Measurements from ENCODE around the gene ORMDL1. TPM values are rescaled to one million over a fixed set of nuclear protein-coding genes. Genes with fewer than 3 reads are reported as not detected.
A peak's percentile ranks its signal among the peaks of the same experiment; 100 is the strongest.

Gene ORMDL1
- polyA plus RNA-seq, 4 donors: 44.8 to 81.8 (median 57.5) TPM

- DNase-seq (no peak), FAIRE-seq (no peak)
- no peaks in the 10 kb centered on the region for H3K4me1 ChIP-seq (ENCODE audit: control insufficient read depth in 3 of 3, insufficient read depth in 2 of 3, low read depth in 1 of 3, low read length in 2 of 3)
- 94 to 100% (median 100%) methylated on average over 1 of the region's 1 CpG for WGBS, 3 donors
- H3K27ac ChIP-seq (ENCODE audit: low read depth in 1 of 3, low read length in 2 of 3): no peak overlapping the region
- no peak overlapping the region for H3K4me3 ChIP-seq (ENCODE audit: low read depth in 1 of 3, low read length in 3 of 3)
- no peaks in the 10 kb centered on the region for H3K9me3 ChIP-seq (ENCODE audit: control insufficient read depth in 2 of 2, insufficient read depth in 1 of 2, low read depth in 1 of 2, low read length in 1 of 2)
- peaks cover 3 to 15% (median 4%) of the 10 kb centered on the region in 3 donors for H3K36me3 ChIP-seq (ENCODE audit: control insufficient read depth in 3 of 3, insufficient read depth in 2 of 3, low read depth in 1 of 3, low read length in 3 of 3)
- H3K27me3 ChIP-seq (ENCODE audit: control insufficient read depth in 3 of 3, insufficient read depth in 3 of 3, low read length in 3 of 3): no peaks in the 10 kb centered on the region
Observed at GRCh38 chr2:189794310-189794709, 10.2 kb upstream of the ORMDL1 start.

GRCh38 chr2:189791338-189792042, 7.4 kb upstream of the ORMDL1 start:
- Histone ChIP-seq H3K27ac (ENCODE audit: low read depth in 1 of 3, low read length in 2 of 3) (no peak overlapping the region), H3K4me3 (ENCODE audit: low read depth in 1 of 3, low read length in 3 of 3) (peak overlapping the region in 1 of 3 donors; percentile 15), H3K27me3 (ENCODE audit: control insufficient read depth in 3 of 3, insufficient read depth in 3 of 3, low read length in 3 of 3) (no peaks in the 10 kb centered on the region), H3K36me3 (ENCODE audit: control insufficient read depth in 3 of 3, insufficient read depth in 2 of 3, low read depth in 1 of 3, low read length in 3 of 3) (peaks cover 3 to 15% (median 4%) of the 10 kb centered on the region in 3 donors), H3K4me1 (ENCODE audit: control insufficient read depth in 3 of 3, insufficient read depth in 2 of 3, low read depth in 1 of 3, low read length in 2 of 3) (no peaks in the 10 kb centered on the region), H3K9me3 (ENCODE audit: control insufficient read depth in 2 of 2, insufficient read depth in 1 of 2, low read depth in 1 of 2, low read length in 1 of 2) (no peaks in the 10 kb centered on the region)
- WGBS, 3 donors: 65 to 79% (median 65%) methylated on average over 12 of the region's 12 CpGs
- FAIRE-seq (no peak), DNase-seq (peak in 1 of 2 donors; percentile 39)

GRCh38 chr2:189783451-189783926, 650 bp downstream of the ORMDL1 start:
- DNase-seq (peak in 1 of 2 donors; percentile 33), FAIRE-seq (no peak)
- WGBS, 3 donors: 0% methylated on average over 17 of the region's 17 CpGs
- Histone ChIP-seq H3K27me3 (ENCODE audit: control insufficient read depth in 3 of 3, insufficient read depth in 3 of 3, low read length in 3 of 3) (no peaks in the 10 kb centered on the region), H3K36me3 (ENCODE audit: control insufficient read depth in 3 of 3, insufficient read depth in 2 of 3, low read depth in 1 of 3, low read length in 3 of 3) (peaks cover 0 to 11% (median 3%) of the 10 kb centered on the region in 3 donors), H3K9me3 (ENCODE audit: control insufficient read depth in 2 of 2, insufficient read depth in 1 of 2, low read depth in 1 of 2, low read length in 1 of 2) (no peaks in the 10 kb centered on the region), H3K27ac (ENCODE audit: low read depth in 1 of 3, low read length in 2 of 3) (peak overlapping the region; percentile 88 to 97 (median 93)), H3K4me3 (ENCODE audit: low read depth in 1 of 3, low read length in 3 of 3) (peak overlapping the region; percentile 79 to 84 (median 81)), H3K4me1 (ENCODE audit: control insufficient read depth in 3 of 3, insufficient read depth in 2 of 3, low read depth in 1 of 3, low read length in 2 of 3) (peaks cover 0 to 6% (median 4%) of the 10 kb centered on the region in 3 donors)

GRCh38 chr2:189782221-189782671, 1.9 kb downstream of the ORMDL1 start:
- Histone ChIP-seq H3K27me3 (ENCODE audit: control insufficient read depth in 3 of 3, insufficient read depth in 3 of 3, low read length in 3 of 3) (no peaks in the 10 kb centered on the region), H3K36me3 (ENCODE audit: control insufficient read depth in 3 of 3, insufficient read depth in 2 of 3, low read depth in 1 of 3, low read length in 3 of 3) (peaks cover 0 to 17% (median 3%) of the 10 kb centered on the region in 3 donors), H3K4me1 (ENCODE audit: control insufficient read depth in 3 of 3, insufficient read depth in 2 of 3, low read depth in 1 of 3, low read length in 2 of 3) (peaks cover 0 to 6% (median 4%) of the 10 kb centered on the region in 3 donors), H3K4me3 (ENCODE audit: low read depth in 1 of 3, low read length in 3 of 3) (peak overlapping the region in 1 of 3 donors; percentile 11), H3K9me3 (ENCODE audit: control insufficient read depth in 2 of 2, insufficient read depth in 1 of 2, low read depth in 1 of 2, low read length in 1 of 2) (no peaks in the 10 kb centered on the region), H3K27ac (ENCODE audit: low read depth in 1 of 3, low read length in 2 of 3) (no peak overlapping the region)
- WGBS, 3 donors: 49 to 55% (median 54%) methylated on average over 4 of the region's 4 CpGs
- FAIRE-seq: no peak
- DNase-seq: peak in 1 of 2 donors; percentile 16

GRCh38 chr2:189772212-189772611, 11.9 kb downstream of the ORMDL1 start:
- FAIRE-seq (no peak), DNase-seq (no peak)
- H3K27ac ChIP-seq (ENCODE audit: low read depth in 1 of 3, low read length in 2 of 3): no peak overlapping the region
- H3K27me3 ChIP-seq (ENCODE audit: control insufficient read depth in 3 of 3, insufficient read depth in 3 of 3, low read length in 3 of 3): no peaks in the 10 kb centered on the region
- WGBS, 3 donors: 53 to 78% (median 62%) methylated on average over 1 of the region's 1 CpG
- peaks cover 5 to 7% (median 5%) of the 10 kb centered on the region in 3 donors for H3K36me3 ChIP-seq (ENCODE audit: control insufficient read depth in 3 of 3, insufficient read depth in 2 of 3, low read depth in 1 of 3, low read length in 3 of 3)
- no peak overlapping the region for H3K4me3 ChIP-seq (ENCODE audit: low read depth in 1 of 3, low read length in 3 of 3)
- H3K9me3 ChIP-seq (ENCODE audit: control insufficient read depth in 2 of 2, insufficient read depth in 1 of 2, low read depth in 1 of 2, low read length in 1 of 2): no peaks in the 10 kb centered on the region
- H3K4me1 ChIP-seq (ENCODE audit: control insufficient read depth in 3 of 3, insufficient read depth in 2 of 3, low read depth in 1 of 3, low read length in 2 of 3): no peaks in the 10 kb centered on the region

GRCh38 chr2:189770590-189771322, 13.4 kb downstream of the ORMDL1 start:
- FAIRE-seq (no peak), DNase-seq (peak in 1 of 2 donors; percentile 10)
- H3K9me3 ChIP-seq (ENCODE audit: control insufficient read depth in 2 of 2, insufficient read depth in 1 of 2, low read depth in 1 of 2, low read length in 1 of 2): no peaks in the 10 kb centered on the region
- H3K36me3 ChIP-seq (ENCODE audit: control insufficient read depth in 3 of 3, insufficient read depth in 2 of 3, low read depth in 1 of 3, low read length in 3 of 3): peaks cover 5 to 10% (median 5%) of the 10 kb centered on the region in 3 donors
- no peaks in the 10 kb centered on the region for H3K4me1 ChIP-seq (ENCODE audit: control insufficient read depth in 3 of 3, insufficient read depth in 2 of 3, low read depth in 1 of 3, low read length in 2 of 3)
- WGBS, 3 donors: 64 to 71% (median 71%) methylated on average over 6 of the region's 6 CpGs
- no peaks in the 10 kb centered on the region for H3K27me3 ChIP-seq (ENCODE audit: control insufficient read depth in 3 of 3, insufficient read depth in 3 of 3, low read length in 3 of 3)
- no peak overlapping the region for H3K27ac ChIP-seq (ENCODE audit: low read depth in 1 of 3, low read length in 2 of 3)
- no peak overlapping the region for H3K4me3 ChIP-seq (ENCODE audit: low read depth in 1 of 3, low read length in 3 of 3)

GRCh38 chr2:189763908-189764661, 20.1 kb downstream of the ORMDL1 start:
- Histone ChIP-seq H3K9me3 (ENCODE audit: control insufficient read depth in 2 of 2, insufficient read depth in 1 of 2, low read depth in 1 of 2, low read length in 1 of 2) (no peaks in the 10 kb centered on the region), H3K4me1 (ENCODE audit: control insufficient read depth in 3 of 3, insufficient read depth in 2 of 3, low read depth in 1 of 3, low read length in 2 of 3) (no peaks in the 10 kb centered on the region), H3K36me3 (ENCODE audit: control insufficient read depth in 3 of 3, insufficient read depth in 2 of 3, low read depth in 1 of 3, low read length in 3 of 3) (peaks cover 0 to 4% (median 0%) of the 10 kb centered on the region in 3 donors), H3K4me3 (ENCODE audit: low read depth in 1 of 3, low read length in 3 of 3) (no peak overlapping the region), H3K27ac (ENCODE audit: low read depth in 1 of 3, low read length in 2 of 3) (no peak overlapping the region), H3K27me3 (ENCODE audit: control insufficient read depth in 3 of 3, insufficient read depth in 3 of 3, low read length in 3 of 3) (no peaks in the 10 kb centered on the region)
- 81 to 91% (median 88%) methylated on average over 4 of the region's 4 CpGs for whole genome bisulfite sequencing, 3 donors
- FAIRE-seq (no peak), DNase-seq (peak in 1 of 2 donors; percentile 1)

All from small intestine (tissue), 7 donors.